ENCODE results near the gene ADGRG3.

The ADGRG3 gene

GRCh38 chr16:57630931-57631845 lies 36.9 kb upstream of the ADGRG3 start:
- DNase-seq (ENCODE audit: low read depth, low spot score), result no peak

GRCh38 chr16:57632568-57632967 lies 35.5 kb upstream of the ADGRG3 start:
- DNase-seq (ENCODE audit: low read depth, low spot score), result no peak

GRCh38 chr16:57633383-57634064 lies 34.6 kb upstream of the ADGRG3 start:
- DNase-seq (ENCODE audit: low read depth, low spot score), result no peak

- no peak for DNase-seq (ENCODE audit: low read depth, low spot score)
These were observed 33.9 kb upstream of the ADGRG3 start for GRCh38 chr16:57634171-57634570.

- DNase-seq (ENCODE audit: low read depth, low spot score), result no peak
These were observed 32.6 kb upstream of the ADGRG3 start for GRCh38 chr16:57635266-57636097.

- no peak for DNase-seq (ENCODE audit: low read depth, low spot score)
These were observed 31.9 kb upstream of the ADGRG3 start for GRCh38 chr16:57636184-57636583.

GRCh38 chr16:57637020-57637419 lies 31.1 kb upstream of the ADGRG3 start:
- DNase-seq (ENCODE audit: low read depth, low spot score), result no peak

- no peak for DNase-seq (ENCODE audit: low read depth, low spot score)
These were observed 30.7 kb upstream of the ADGRG3 start for GRCh38 chr16:57637424-57637823.

- no peak for DNase-seq (ENCODE audit: low read depth, low spot score)
These were observed 30.1 kb upstream of the ADGRG3 start for GRCh38 chr16:57637965-57638364.

GRCh38 chr16:57638381-57638780 lies 29.7 kb upstream of the ADGRG3 start:
- no peak for DNase-seq (ENCODE audit: low read depth, low spot score)

GRCh38 chr16:57639172-57639887 lies 28.8 kb upstream of the ADGRG3 start:
- DNase-seq (ENCODE audit: low read depth, low spot score), result no peak

- DNase-seq (ENCODE audit: low read depth, low spot score), result no peak
These were observed 27.9 kb upstream of the ADGRG3 start for GRCh38 chr16:57640185-57640584.

GRCh38 chr16:57640612-57641011 lies 27.5 kb upstream of the ADGRG3 start:
- DNase-seq (ENCODE audit: low read depth, low spot score), result no peak

GRCh38 chr16:57642160-57643135 lies 25.7 kb upstream of the ADGRG3 start:
- DNase-seq (ENCODE audit: low read depth, low spot score), result no peak

- no peak for DNase-seq (ENCODE audit: low read depth, low spot score)
These were observed 24.8 kb upstream of the ADGRG3 start for GRCh38 chr16:57643147-57643874.

GRCh38 chr16:57643910-57644309 lies 24.2 kb upstream of the ADGRG3 start:
- DNase-seq (ENCODE audit: low read depth, low spot score), result no peak

GRCh38 chr16:57644383-57645014 lies 23.6 kb upstream of the ADGRG3 start:
- DNase-seq (ENCODE audit: low read depth, low spot score), result no peak

GRCh38 chr16:57645169-57645568 lies 22.9 kb upstream of the ADGRG3 start:
- no peak for DNase-seq (ENCODE audit: low read depth, low spot score)
